ENCODE results near the gene TBATA. TPM values are rescaled to one million over a fixed set of nuclear protein-coding genes. Genes with fewer than 3 reads are reported as not detected.

The TBATA gene
- total RNA-seq, 1 donor from 2014 or later: not detected

- Mint-ChIP-seq H3K4me3 (ENCODE audit: unreplicated experiment) (no peak overlapping the region), H3K27me3 (ENCODE audit: unreplicated experiment) (peaks cover 12% of the 10 kb centered on the region), H3K27ac (ENCODE audit: unreplicated experiment) (no peak overlapping the region), H3K4me1 (ENCODE audit: low read depth, unreplicated experiment) (peaks cover 6% of the 10 kb centered on the region), H3K9me3 (ENCODE audit: unreplicated experiment) (peaks cover under 1% of the 10 kb centered on the region), H3K36me3 (ENCODE audit: unreplicated experiment) (no peaks in the 10 kb centered on the region)
- no peak for TF ChIP-seq CTCF (IDR thresholded peaks at IDR 0.05; ENCODE audit: partially characterized antibody, unreplicated experiment)
- no peak for DNase-seq
These were observed 47.9 kb downstream of the TBATA start for GRCh38 chr10:70737250-70737649.

GRCh38 chr10:70736525-70736924 is 48.7 kb downstream of the TBATA start:
- no peaks in the 10 kb centered on the region for H3K36me3 Mint-ChIP-seq (ENCODE audit: unreplicated experiment)
- TF ChIP-seq CTCF (IDR thresholded peaks at IDR 0.05; ENCODE audit: partially characterized antibody, unreplicated experiment): no peak
- DNase-seq: no peak
- peaks cover 10% of the 10 kb centered on the region for H3K27me3 Mint-ChIP-seq (ENCODE audit: unreplicated experiment)
- peaks cover 6% of the 10 kb centered on the region for H3K4me1 Mint-ChIP-seq (ENCODE audit: low read depth, unreplicated experiment)
- H3K27ac Mint-ChIP-seq (ENCODE audit: unreplicated experiment): no peak overlapping the region
- H3K9me3 Mint-ChIP-seq (ENCODE audit: unreplicated experiment): peaks cover 4% of the 10 kb centered on the region
- no peak overlapping the region for H3K4me3 Mint-ChIP-seq (ENCODE audit: unreplicated experiment)

GRCh38 chr10:70735161-70735560 is 50.0 kb downstream of the TBATA start:
- no peak overlapping the region for H3K4me3 Mint-ChIP-seq (ENCODE audit: unreplicated experiment)
- peaks cover 7% of the 10 kb centered on the region for H3K4me1 Mint-ChIP-seq (ENCODE audit: low read depth, unreplicated experiment)
- no peak overlapping the region for H3K27ac Mint-ChIP-seq (ENCODE audit: unreplicated experiment)
- peaks cover 8% of the 10 kb centered on the region for H3K27me3 Mint-ChIP-seq (ENCODE audit: unreplicated experiment)
- DNase-seq: no peak
- peaks cover 5% of the 10 kb centered on the region for H3K9me3 Mint-ChIP-seq (ENCODE audit: unreplicated experiment)
- no peaks in the 10 kb centered on the region for H3K36me3 Mint-ChIP-seq (ENCODE audit: unreplicated experiment)
- TF ChIP-seq CTCF (IDR thresholded peaks at IDR 0.05; ENCODE audit: partially characterized antibody, unreplicated experiment): no peak

GRCh38 chr10:70733051-70733450 is 52.1 kb downstream of the TBATA start:
- DNase-seq: no peak
- no peak overlapping the region for H3K27ac Mint-ChIP-seq (ENCODE audit: unreplicated experiment)
- peaks cover 8% of the 10 kb centered on the region for H3K9me3 Mint-ChIP-seq (ENCODE audit: unreplicated experiment)
- H3K4me1 Mint-ChIP-seq (ENCODE audit: low read depth, unreplicated experiment): peaks cover 12% of the 10 kb centered on the region
- TF ChIP-seq CTCF (IDR thresholded peaks at IDR 0.05; ENCODE audit: partially characterized antibody, unreplicated experiment): no peak
- H3K4me3 Mint-ChIP-seq (ENCODE audit: unreplicated experiment): no peak overlapping the region
- H3K27me3 Mint-ChIP-seq (ENCODE audit: unreplicated experiment): peaks cover 8% of the 10 kb centered on the region
- no peaks in the 10 kb centered on the region for H3K36me3 Mint-ChIP-seq (ENCODE audit: unreplicated experiment)

GRCh38 chr10:70732569-70732968 is 52.6 kb downstream of the TBATA start:
- TF ChIP-seq CTCF (IDR thresholded peaks at IDR 0.05; ENCODE audit: partially characterized antibody, unreplicated experiment): no peak
- no peak overlapping the region for H3K27ac Mint-ChIP-seq (ENCODE audit: unreplicated experiment)
- no peak for DNase-seq
- no peaks in the 10 kb centered on the region for H3K36me3 Mint-ChIP-seq (ENCODE audit: unreplicated experiment)
- H3K27me3 Mint-ChIP-seq (ENCODE audit: unreplicated experiment): peaks cover 6% of the 10 kb centered on the region
- peaks cover 12% of the 10 kb centered on the region for H3K4me1 Mint-ChIP-seq (ENCODE audit: low read depth, unreplicated experiment)
- H3K9me3 Mint-ChIP-seq (ENCODE audit: unreplicated experiment): peaks cover 10% of the 10 kb centered on the region
- no peak overlapping the region for H3K4me3 Mint-ChIP-seq (ENCODE audit: unreplicated experiment)
